Measurements from ENCODE around the gene MRPL40.

DNA sequence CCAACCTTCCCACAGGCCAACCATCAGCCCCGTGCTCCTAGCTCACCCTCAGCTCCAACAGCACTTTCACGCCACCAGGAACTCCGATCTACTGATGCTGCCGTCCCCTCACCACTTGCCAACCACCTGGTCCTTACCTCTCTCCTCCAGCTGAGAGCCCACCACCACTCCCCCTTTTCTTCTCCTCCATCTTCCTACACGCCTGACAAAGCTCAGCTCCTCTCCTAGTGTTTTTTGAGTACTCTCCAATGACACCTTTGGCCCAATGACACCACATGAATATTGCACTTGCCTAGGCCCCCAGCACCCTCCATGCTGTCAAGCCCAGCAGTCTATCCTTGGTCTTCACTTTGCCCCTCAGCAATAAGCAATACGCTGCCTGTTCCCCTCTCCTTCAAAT lies 31.5 kb upstream of the MRPL40 start:
- TF ChIP-seq, protein P1, sequence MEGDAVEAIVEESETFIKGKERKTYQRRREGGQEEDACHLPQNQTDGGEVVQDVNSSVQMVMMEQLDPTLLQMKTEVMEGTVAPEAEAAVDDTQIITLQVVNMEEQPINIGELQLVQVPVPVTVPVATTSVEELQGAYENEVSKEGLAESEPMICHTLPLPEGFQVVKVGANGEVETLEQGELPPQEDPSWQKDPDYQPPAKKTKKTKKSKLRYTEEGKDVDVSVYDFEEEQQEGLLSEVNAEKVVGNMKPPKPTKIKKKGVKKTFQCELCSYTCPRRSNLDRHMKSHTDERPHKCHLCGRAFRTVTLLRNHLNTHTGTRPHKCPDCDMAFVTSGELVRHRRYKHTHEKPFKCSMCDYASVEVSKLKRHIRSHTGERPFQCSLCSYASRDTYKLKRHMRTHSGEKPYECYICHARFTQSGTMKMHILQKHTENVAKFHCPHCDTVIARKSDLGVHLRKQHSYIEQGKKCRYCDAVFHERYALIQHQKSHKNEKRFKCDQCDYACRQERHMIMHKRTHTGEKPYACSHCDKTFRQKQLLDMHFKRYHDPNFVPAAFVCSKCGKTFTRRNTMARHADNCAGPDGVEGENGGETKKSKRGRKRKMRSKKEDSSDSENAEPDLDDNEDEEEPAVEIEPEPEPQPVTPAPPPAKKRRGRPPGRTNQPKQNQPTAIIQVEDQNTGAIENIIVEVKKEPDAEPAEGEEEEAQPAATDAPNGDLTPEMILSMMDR (conservative IDR thresholded peaks at IDR 0.05; ENCODE audit: low read length), result no peak
- no peak for TF ChIP-seq EZH2phosphoT487 (IDR thresholded peaks at IDR 0.05; ENCODE audit: borderline replicate concordance)

Data from Loucy (cell line).